SK-N-SH (cell line): Measurements from ENCODE around the gene BTBD2. TPM values are rescaled to one million over a fixed set of nuclear protein-coding genes. Genes with fewer than 3 reads are reported as not detected.
"Not testable (repeated sequence)": the region's sequence is repeated elsewhere in the genome, so short reads cannot be mapped to it uniquely, and the experiment has no call there.

Experiments
- CTCF ChIA-PET: fragments of 300-600, 350-600 bp; formaldehyde crosslinking; extraction: SDS; loops from one replicate; lab custom pipeline; 2021; lab: Yijun Ruan, JAX
- POLR2A ChIA-PET: fragments of 350-600 bp; sonication (Branson Sonifier 250); formaldehyde crosslinking; extraction: SDS; loops from one replicate; lab custom pipeline; 2020; ENCODE audit warnings: antibody characterized with exemption, inconsistent platforms; lab: Yijun Ruan, JAX
- DNase-seq: peaks from one replicate; pipeline ENCODE4 v3.0.0; 2012
- H2AFZ ChIP-seq: fragments of 200-600 bp; sonication (generic); 2 replicates; pipeline ENCODE4 v1.8.1; 2016; ENCODE audit warnings: antibody characterized with exemption, mild to moderate bottlenecking, low read depth
- H3F3A ChIP-seq: fragments of 200-600 bp; sonication (generic); replicated peaks from 2 replicates; pipeline ENCODE3; 2016; ENCODE audit warnings: antibody characterized with exemption, mild to moderate bottlenecking; ENCODE audit not compliant: insufficient read depth
- H3K27ac ChIP-seq, 2 experiments: fragments of 200-500 bp in 1 of 2; fragments of 200-600 bp in 1 of 2; sonication (Bioruptor generic) in 1 of 2; sonication (generic), shearing (Covaris generic) in 1 of 2; 2 replicates each; pipeline versions ENCODE4 v1.5.1 to v1.6.1; 2014 to 2016; ENCODE audit warnings: low read depth in 2 of 2, inconsistent platforms in 1 of 2, low read length in 1 of 2, mild to moderate bottlenecking in 1 of 2, mixed read lengths in 1 of 2
- H3K27me3 ChIP-seq: fragments of 200-600 bp; sonication (generic), shearing (Covaris generic); 2 replicates; pipeline ENCODE4 v1.6.1; 2016; ENCODE audit warnings: mixed run types; ENCODE audit not compliant: insufficient read depth
- H3K36me3 ChIP-seq, 2 experiments: fragments of 200-500 bp in 1 of 2; fragments of 200-600 bp in 1 of 2; sonication (Bioruptor generic) in 1 of 2; sonication (generic) in 1 of 2; replicated peaks in 1 of 2; 2 replicates each; pipeline versions ENCODE3 to v1.5.1; 2014 to 2016; ENCODE audit warnings: low read length in 1 of 2, mild to moderate bottlenecking in 1 of 2; ENCODE audit not compliant: insufficient read depth in 2 of 2, control insufficient read depth in 1 of 2
- H3K4me1 ChIP-seq, 2 experiments: fragments of 200-500 bp in 1 of 2; fragments of 200-600 bp in 1 of 2; sonication (Bioruptor generic) in 1 of 2; sonication (generic), shearing (Covaris generic) in 1 of 2; 2 replicates each; pipeline versions ENCODE4 v1.5.1 to v1.6.1; 2014 to 2016; ENCODE audit warnings: low read depth in 1 of 2, low read length in 1 of 2, mixed run types in 1 of 2; ENCODE audit not compliant: insufficient read depth in 2 of 2, control insufficient read depth in 1 of 2
- H3K4me2 ChIP-seq: fragments of 200-600 bp; sonication (generic), shearing (Covaris generic); 2 replicates; pipeline ENCODE4 v1.6.1; 2017; ENCODE audit warnings: mixed run types
- H3K4me3 ChIP-seq, 2 experiments: fragments of 200-500 bp in 1 of 2; fragments of 200-600 bp in 1 of 2; sonication (Bioruptor generic) in 1 of 2; sonication (generic), shearing (Covaris generic) in 1 of 2; 2 replicates each; pipeline versions ENCODE4 v1.5.1 to v1.8.1; 2014 to 2016; ENCODE audit warnings: low read depth in 2 of 2, inconsistent platforms in 1 of 2, low read length in 1 of 2, mild to moderate bottlenecking in 1 of 2, mixed read lengths in 1 of 2, moderate library complexity in 1 of 2
- H3K79me2 ChIP-seq: fragments of 200-600 bp; sonication (generic); 2 replicates; pipeline ENCODE4 v1.8.1; 2017; ENCODE audit warnings: mild to moderate bottlenecking; ENCODE audit not compliant: insufficient read depth
- H3K9ac ChIP-seq: fragments of 200-600 bp; sonication (generic); 2 replicates; pipeline ENCODE4 v1.6.1; 2017; ENCODE audit warnings: mixed run types
- H3K9me2 ChIP-seq: fragments of 200-600 bp; sonication (generic); 2 replicates; pipeline ENCODE4 v1.6.1; 2017; ENCODE audit warnings: mixed run types
- H3K9me3 ChIP-seq: fragments of 200-600 bp; sonication (generic); 2 replicates; pipeline ENCODE4 v1.6.1; 2017; ENCODE audit warnings: mixed run types, mild to moderate bottlenecking, moderate library complexity
- H4K20me1 ChIP-seq: fragments of 200-600 bp; sonication (generic); 2 replicates; pipeline ENCODE4 v1.6.1; 2017; ENCODE audit warnings: mild to moderate bottlenecking, mixed run types; ENCODE audit not compliant: insufficient read depth
- CHD2 ChIP-seq: fragments of 150-350 bp; IDR thresholded peaks from 2 replicates; pipeline ENCODE4 v1.6.1; 2018; ENCODE audit warnings: low read length; ENCODE audit not compliant: partially characterized antibody
- EP300 ChIP-seq, 2 experiments: IDR thresholded peaks; 2 replicates each; pipeline versions ENCODE4 v1.4.0 to v1.6.1; 2012; ENCODE audit warnings: borderline replicate concordance in 1 of 2, low read depth in 1 of 2, low read length in 1 of 2
- FOXJ3 ChIP-seq: sonication (generic); formaldehyde crosslinking; IDR thresholded peaks from 2 replicates; pipeline ENCODE4 v1.5.1; 2020; ENCODE audit warnings: mild to moderate bottlenecking, missing genetic modification reagents
- FOXM1 ChIP-seq: IDR thresholded peaks from 2 replicates; pipeline ENCODE4 v1.4.0; 2012; ENCODE audit warnings: low read depth, mild to moderate bottlenecking
- GABPA ChIP-seq: IDR thresholded peaks from 2 replicates; pipeline ENCODE4 v1.4.0; 2012; ENCODE audit warnings: low read depth, mild to moderate bottlenecking
- IRF3 ChIP-seq: fragments of 150-350 bp; IDR thresholded peaks from 2 replicates; pipeline ENCODE4 v1.6.1; 2016; ENCODE audit warnings: mild to moderate bottlenecking, low read depth, low read length
- POLR2AphosphoS5 ChIP-seq: IDR thresholded peaks from 2 replicates; pipeline ENCODE4 v1.6.1; 2012; ENCODE audit warnings: low read depth, low read length
- REST ChIP-seq: IDR thresholded peaks from 2 replicates; pipeline ENCODE4 v1.6.1; 2012; ENCODE audit warnings: mild to moderate bottlenecking, low read depth, low read length, moderate library complexity
- SIN3A ChIP-seq: IDR thresholded peaks from 2 replicates; pipeline ENCODE4 v1.6.1; 2012; ENCODE audit warnings: low read depth, mild to moderate bottlenecking, low read length, moderate library complexity, borderline replicate concordance
- SMC3 ChIP-seq: IDR thresholded peaks from 2 replicates; pipeline ENCODE4 v1.6.1; 2012; ENCODE audit warnings: low read depth, low read length, improper control_type of control experiment
- TAF1 ChIP-seq: IDR thresholded peaks from 2 replicates; pipeline ENCODE4 v1.6.1; 2012; ENCODE audit warnings: low read depth, mild to moderate bottlenecking, low read length, moderate library complexity, borderline replicate concordance
- TEAD4 ChIP-seq: IDR thresholded peaks from 2 replicates; pipeline ENCODE4 v1.4.0; 2012; ENCODE audit warnings: mild to moderate bottlenecking, borderline replicate concordance; ENCODE audit not compliant: insufficient read depth
- USF1 ChIP-seq: IDR thresholded peaks from 2 replicates; pipeline ENCODE4 v1.4.0; 2012; ENCODE audit warnings: low read depth, borderline replicate concordance
- YY1 ChIP-seq: IDR thresholded peaks from 2 replicates; pipeline ENCODE4 v1.4.0; 2012; ENCODE audit warnings: low read depth, mild to moderate bottlenecking
- WGBS: methylation state at CpG from one replicate; pipeline ENCODE4 v1.1.6; 2017; ENCODE audit warnings: low lambda C conversion rate; 5-methylcytosine and 5-hydroxymethylcytosine counted together
- polyA plus RNA-seq, 3 experiments: library from polyadenylated mRNA; depleted of rRNA; stranded (reverse); fragments of >200 nt; gene quantifications; 2 replicates each; pipeline ENCODE4 v1.2.3, GENCODE V29; 2012
- TF ChIP-seq, protein P1 (sequence below): IDR thresholded peaks from 2 replicates; pipeline ENCODE4; 2012

Gene BTBD2
- polyA plus RNA-seq, 1 of the 3 experiments (the other 2 are of a cell fraction) = 66.8 TPM

DNA sequence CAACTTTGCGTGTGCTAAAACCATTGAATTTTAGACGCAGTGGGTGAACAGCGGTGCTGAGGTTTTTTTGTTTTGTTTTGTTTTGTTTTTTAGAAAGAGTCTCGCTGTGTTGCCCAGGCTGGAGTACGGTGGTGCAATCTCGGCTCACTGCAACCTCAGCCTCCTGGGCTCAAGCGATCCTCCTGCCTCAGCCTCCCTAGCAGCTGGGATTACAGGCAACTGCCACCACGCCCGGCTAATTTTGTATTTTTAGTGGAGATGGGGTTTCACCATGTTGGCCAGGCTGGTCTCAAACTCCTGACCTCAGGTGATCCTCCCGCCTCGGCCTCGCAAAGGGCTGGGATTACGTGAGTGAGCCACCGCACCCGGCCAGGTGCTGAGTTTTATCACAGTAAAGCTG lies 18.7 kb upstream of the BTBD2 start:
- CTCF ChIA-PET = interaction anchor here (0.7 to 1.5 kb wide), 5 partner anchors 15 to 36 kb away, joined by 3 to 10 read pairs (median 3); no protein-coding TSS in a partner anchor
- peaks cover 2 to 15% of the 10 kb centered on the region in 2 experiments for H3K36me3 ChIP-seq
- WGBS = 92% methylated on average over 15 of the region's 15 CpGs
- H3K9ac ChIP-seq, H2AFZ ChIP-seq, H3K9me2 ChIP-seq, H3K9me3 ChIP-seq, H3K27me3 ChIP-seq, H3F3A ChIP-seq, H3K4me3 ChIP-seq, POLR2A ChIA-PET, H3K79me2 ChIP-seq, H4K20me1 ChIP-seq, H3K4me2 ChIP-seq, H3K27ac ChIP-seq, DNase-seq: not testable (repeated sequence)
- peaks cover 10 to 20% of the 10 kb centered on the region in 2 experiments; a peak in 3 of 4 replicates for H3K4me1 ChIP-seq

DNA sequence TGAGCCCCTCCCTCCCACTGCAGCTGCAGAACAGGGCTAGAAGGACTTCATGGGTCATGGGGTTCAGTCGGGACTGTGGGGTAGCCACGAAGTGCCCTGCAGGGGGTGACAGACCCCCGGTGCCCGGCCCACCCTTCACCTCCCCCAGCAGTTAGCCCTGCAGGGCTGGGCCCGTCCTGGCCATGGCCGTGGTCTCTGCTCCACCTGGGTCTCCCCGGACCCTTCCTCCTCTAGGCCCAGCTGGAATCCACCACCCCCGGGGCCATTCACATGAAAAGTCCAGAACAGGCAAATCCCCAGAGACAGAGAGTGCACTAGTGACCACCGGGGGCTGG lies 18.3 kb upstream of the BTBD2 start:
- Histone ChIP-seq H3K27me3 (no peaks in the 10 kb centered on the region), H3K36me3 (peaks cover 0 to 11% of the 10 kb centered on the region in 2 experiments), H3K9me2 (no peaks in the 10 kb centered on the region), H3K27ac (peak overlapping the region in 1 of 2 experiments; percentile 23; a peak in 1 of 4 replicates), H3K4me1 (peaks cover 10 to 20% of the 10 kb centered on the region in 2 experiments; a peak in 3 of 4 replicates), H3K9me3 (no peaks in the 10 kb centered on the region), H3K4me2 (no peak overlapping the region), H3K4me3 (no peak overlapping the region), H4K20me1 (no peaks in the 10 kb centered on the region), H2AFZ (no peak overlapping the region), H3K9ac (no peak overlapping the region), H3F3A (peaks cover 10% of the 10 kb centered on the region), H3K79me2 (no peaks in the 10 kb centered on the region)
- CTCF ChIA-PET = interaction anchor here (0.7 to 1.3 kb wide), 4 partner anchors 14 to 36 kb away, joined by 3 to 5 read pairs (median 3); no protein-coding TSS in a partner anchor
- WGBS = 76% methylated on average over 7 of the region's 9 CpGs
- POLR2A ChIA-PET = interaction anchor here (1.9 kb wide), 1 partner anchor 16 kb away, joined by 9 read pairs; no protein-coding TSS in a partner anchor
- TF ChIP-seq YY1 (no peak), EP300 (IDR thresholded peaks at IDR 0.05; ENCODE audit: borderline replicate concordance in 1 of 2, low read depth in 1 of 2, low read length in 1 of 2) (no peak), POLR2AphosphoS5 (no peak), FOXJ3 (CRISPR knock-in tag) (no peak), FOXM1 (no peak), REST (no peak), IRF3 (no peak), TEAD4 (no peak), USF1 (no peak), GABPA (no peak), TAF1 (no peak), SIN3A (no peak), CHD2 (no peak), SMC3 (no peak)
- TF ChIP-seq, protein P1, sequence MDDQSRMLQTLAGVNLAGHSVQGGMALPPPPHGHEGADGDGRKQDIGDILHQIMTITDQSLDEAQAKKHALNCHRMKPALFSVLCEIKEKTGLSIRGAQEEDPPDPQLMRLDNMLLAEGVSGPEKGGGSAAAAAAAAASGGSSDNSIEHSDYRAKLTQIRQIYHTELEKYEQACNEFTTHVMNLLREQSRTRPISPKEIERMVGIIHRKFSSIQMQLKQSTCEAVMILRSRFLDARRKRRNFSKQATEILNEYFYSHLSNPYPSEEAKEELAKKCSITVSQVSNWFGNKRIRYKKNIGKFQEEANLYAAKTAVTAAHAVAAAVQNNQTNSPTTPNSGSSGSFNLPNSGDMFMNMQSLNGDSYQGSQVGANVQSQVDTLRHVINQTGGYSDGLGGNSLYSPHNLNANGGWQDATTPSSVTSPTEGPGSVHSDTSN = no peak
- no peak for DNase-seq
